ENCODE measurements around the gene SCD. TPM values are rescaled to one million over a fixed set of nuclear protein-coding genes. Genes with fewer than 3 reads are reported as not detected.
A peak's percentile ranks its signal among the peaks of the same experiment; 100 is the strongest.

Gene SCD
- total RNA-seq, 1 experiment from 2014 or later: 449 TPM

DNA sequence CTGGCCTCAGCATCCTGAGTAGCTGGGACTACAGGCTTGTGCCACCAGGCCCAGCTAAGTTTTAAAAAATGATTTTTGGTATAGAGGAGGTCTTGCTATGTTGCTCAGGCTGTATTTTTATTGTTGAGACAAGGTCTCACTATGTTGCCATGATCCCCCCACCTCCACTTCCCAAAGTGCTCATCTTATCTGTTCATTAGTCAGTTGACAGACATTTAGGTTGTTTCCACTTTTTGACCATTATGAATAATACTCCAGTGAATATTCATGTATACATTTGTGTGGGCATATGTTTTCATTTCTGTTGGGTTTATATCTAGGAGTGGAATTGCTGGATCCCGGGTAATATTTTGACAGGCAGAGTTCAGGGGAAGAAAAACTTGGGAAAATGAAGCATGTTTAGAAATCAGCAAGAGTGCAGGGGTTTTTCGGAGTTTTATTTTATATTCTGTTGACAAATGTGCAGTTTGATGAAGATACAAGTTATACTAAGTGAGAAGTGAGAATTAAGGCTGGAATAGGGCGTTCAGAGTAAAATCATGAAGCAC, 2.7 kb upstream of the SCD start:
- Mint-ChIP-seq H3K36me3 (ENCODE audit: insufficient read depth, unreplicated experiment) (peaks cover 25% of the 10 kb centered on the region), H3K9me3 (ENCODE audit: unreplicated experiment) (no peaks in the 10 kb centered on the region), H3K4me1 (ENCODE audit: low read depth, unreplicated experiment) (peaks cover 42% of the 10 kb centered on the region), H3K27ac (ENCODE audit: unreplicated experiment) (peak overlapping the region; percentile 9), H3K27me3 (ENCODE audit: insufficient read depth, unreplicated experiment) (no peaks in the 10 kb centered on the region), H3K4me3 (ENCODE audit: unreplicated experiment) (peak overlapping the region; percentile 10)
- ChIA-PET CTCF (interaction anchor here (1.0 to 1.6 kb wide), 3 partner anchors 29 to 174 kb away, joined by 3 to 5 read pairs (median 4); no protein-coding TSS in a partner anchor), POLR2A (interaction anchor here (0.6 to 5.2 kb wide), 3 partner anchors 9 to 29 kb away, joined by 3 to 155 read pairs (median 4); no protein-coding TSS in a partner anchor)
- DNase-seq: no peak
- H3K27me3 ChIP-seq (replicated peaks; ENCODE audit: control insufficient read depth, insufficient read depth, low read length): no peaks in the 10 kb centered on the region
- intact Hi-C loops (cut with micrococcal nuclease; ENCODE audit: unreplicated experiment): no loop called here
- no TSS peak for BruUV-seq (replicated peaks)
- TF ChIP-seq, protein P1, sequence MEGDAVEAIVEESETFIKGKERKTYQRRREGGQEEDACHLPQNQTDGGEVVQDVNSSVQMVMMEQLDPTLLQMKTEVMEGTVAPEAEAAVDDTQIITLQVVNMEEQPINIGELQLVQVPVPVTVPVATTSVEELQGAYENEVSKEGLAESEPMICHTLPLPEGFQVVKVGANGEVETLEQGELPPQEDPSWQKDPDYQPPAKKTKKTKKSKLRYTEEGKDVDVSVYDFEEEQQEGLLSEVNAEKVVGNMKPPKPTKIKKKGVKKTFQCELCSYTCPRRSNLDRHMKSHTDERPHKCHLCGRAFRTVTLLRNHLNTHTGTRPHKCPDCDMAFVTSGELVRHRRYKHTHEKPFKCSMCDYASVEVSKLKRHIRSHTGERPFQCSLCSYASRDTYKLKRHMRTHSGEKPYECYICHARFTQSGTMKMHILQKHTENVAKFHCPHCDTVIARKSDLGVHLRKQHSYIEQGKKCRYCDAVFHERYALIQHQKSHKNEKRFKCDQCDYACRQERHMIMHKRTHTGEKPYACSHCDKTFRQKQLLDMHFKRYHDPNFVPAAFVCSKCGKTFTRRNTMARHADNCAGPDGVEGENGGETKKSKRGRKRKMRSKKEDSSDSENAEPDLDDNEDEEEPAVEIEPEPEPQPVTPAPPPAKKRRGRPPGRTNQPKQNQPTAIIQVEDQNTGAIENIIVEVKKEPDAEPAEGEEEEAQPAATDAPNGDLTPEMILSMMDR (IDR thresholded peaks at IDR 0.05; ENCODE audit: insufficient read depth in 1 of 2, low read depth in 1 of 2, low read length in 1 of 2, severe bottlenecking in 1 of 2, unreplicated experiment in 1 of 2): no peak
- H3K36me3 ChIP-seq (ENCODE audit: control insufficient read depth, insufficient read depth, low read length): 0 out of 2 replicates have a peak, but pooled peaks cover 3% of the 10 kb centered on the region
- no peaks in the 10 kb centered on the region for H3K9me3 ChIP-seq
- peaks cover 24% of the 10 kb centered on the region for H3K4me1 ChIP-seq
- no peak overlapping the region for H3K4me3 ChIP-seq (ENCODE audit: low read depth, low read length)

DNA sequence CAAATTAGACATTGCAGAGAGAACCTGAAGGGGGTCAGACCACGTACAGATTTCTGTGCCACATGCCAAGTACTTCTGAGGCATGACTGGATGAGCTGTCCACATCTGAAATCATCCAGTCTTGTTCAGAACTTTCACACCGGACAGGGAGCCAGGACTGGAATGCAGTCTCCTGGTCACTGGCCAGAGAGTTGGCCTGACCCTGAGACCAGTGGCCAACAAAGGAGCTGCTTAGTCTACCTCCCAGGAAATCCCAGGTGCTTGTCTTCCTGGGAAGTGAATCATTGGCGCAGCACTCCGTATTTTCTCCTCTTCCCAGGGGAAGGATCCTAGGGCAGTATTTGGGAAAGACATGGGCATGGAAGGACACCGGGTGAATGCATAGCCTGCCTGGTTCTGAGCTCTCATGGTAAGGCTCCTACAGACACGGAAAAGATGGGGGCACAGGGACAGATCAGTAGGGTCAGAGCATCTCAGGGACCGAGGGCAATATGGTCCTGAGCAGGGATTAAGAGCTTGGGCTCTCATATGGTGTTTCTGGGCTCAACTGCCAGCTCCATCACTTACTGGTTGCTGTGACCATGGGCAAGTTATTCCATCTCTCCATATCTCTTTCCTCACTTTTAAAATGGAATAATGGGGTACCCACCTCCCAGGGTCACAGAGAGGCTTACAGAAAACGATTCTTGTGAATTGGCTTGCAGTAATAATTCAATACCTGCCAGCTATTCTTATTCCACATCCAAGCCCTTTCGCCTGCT, 1.3 kb upstream of the SCD start:
- POLR2A ChIA-PET: interaction anchor here (0.6 to 5.2 kb wide), 3 partner anchors 14 to 79 kb away, joined by 4 to 155 read pairs (median 5); no protein-coding TSS in a partner anchor
- TF ChIP-seq, protein P1 (IDR thresholded peaks at IDR 0.05; ENCODE audit: insufficient read depth in 1 of 2, low read depth in 1 of 2, low read length in 1 of 2, severe bottlenecking in 1 of 2, unreplicated experiment in 1 of 2): no peak
- peak overlapping the region; percentile 96 for H3K4me3 Mint-ChIP-seq (ENCODE audit: unreplicated experiment)
- no peaks in the 10 kb centered on the region for H3K9me3 Mint-ChIP-seq (ENCODE audit: unreplicated experiment)
- H3K4me1 Mint-ChIP-seq (ENCODE audit: low read depth, unreplicated experiment): peaks cover 49% of the 10 kb centered on the region
- Histone ChIP-seq H3K27me3 (replicated peaks; ENCODE audit: control insufficient read depth, insufficient read depth, low read length) (no peaks in the 10 kb centered on the region), H3K36me3 (ENCODE audit: control insufficient read depth, insufficient read depth, low read length) (peaks cover 8% of the 10 kb centered on the region), H3K4me1 (peaks cover 31% of the 10 kb centered on the region), H3K4me3 (ENCODE audit: low read depth, low read length) (peak overlapping the region; percentile 90), H3K9me3 (no peaks in the 10 kb centered on the region)
- peak overlapping the region; percentile 67 for H3K27ac Mint-ChIP-seq (ENCODE audit: unreplicated experiment)
- BruUV-seq (replicated peaks): TSS peak; percentile 79
- H3K36me3 Mint-ChIP-seq (ENCODE audit: insufficient read depth, unreplicated experiment): peaks cover 40% of the 10 kb centered on the region
- DNase-seq: peak in 1 of 2 experiments; percentile 25
- intact Hi-C loops (cut with micrococcal nuclease; ENCODE audit: unreplicated experiment): loop anchor here (1.0 to 2.0 kb wide), 2 partner anchors 15 to 28 kb away; no protein-coding TSS in a partner anchor
- no peaks in the 10 kb centered on the region for H3K27me3 Mint-ChIP-seq (ENCODE audit: insufficient read depth, unreplicated experiment)
- CTCF ChIA-PET: interaction anchor here (0.9 to 2.0 kb wide), 4 partner anchors 14 to 173 kb away, joined by 4 to 18 read pairs (median 9); no protein-coding TSS in a partner anchor

DNA sequence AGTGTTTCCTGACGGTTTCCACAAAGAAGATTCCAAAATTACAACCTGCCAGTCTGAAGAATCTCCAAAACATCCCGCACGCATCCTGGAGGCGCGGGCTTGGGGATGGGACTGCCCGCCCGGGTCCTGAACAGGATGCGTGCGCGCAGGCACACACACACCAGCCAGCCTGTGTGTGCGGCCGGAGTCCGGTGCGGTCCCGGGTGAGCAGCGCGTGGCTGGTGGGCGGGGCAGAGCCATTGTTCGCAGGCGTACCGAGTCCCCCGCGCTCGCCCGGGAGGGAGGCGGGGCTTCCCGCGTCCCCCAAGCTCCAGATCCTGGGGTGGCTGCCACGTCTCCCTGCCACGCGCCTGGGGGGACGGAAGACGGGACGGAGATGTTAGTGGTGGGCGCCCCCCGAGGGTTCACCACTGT, 675 bp upstream of the SCD start:
- H3K27me3 ChIP-seq (replicated peaks; ENCODE audit: control insufficient read depth, insufficient read depth, low read length): no peaks in the 10 kb centered on the region
- no peaks in the 10 kb centered on the region for H3K27me3 Mint-ChIP-seq (ENCODE audit: insufficient read depth, unreplicated experiment)
- intact Hi-C loops (cut with micrococcal nuclease; ENCODE audit: unreplicated experiment): loop anchor here (1.0 to 2.0 kb wide), 2 partner anchors 14 to 27 kb away; no protein-coding TSS in a partner anchor
- peaks cover 46% of the 10 kb centered on the region for H3K36me3 Mint-ChIP-seq (ENCODE audit: insufficient read depth, unreplicated experiment)
- H3K4me1 ChIP-seq: peaks cover 31% of the 10 kb centered on the region
- TF ChIP-seq, protein P1 (IDR thresholded peaks at IDR 0.05; ENCODE audit: insufficient read depth in 1 of 2, low read depth in 1 of 2, low read length in 1 of 2, severe bottlenecking in 1 of 2, unreplicated experiment in 1 of 2): no peak
- peak overlapping the region; percentile 67 for H3K27ac Mint-ChIP-seq (ENCODE audit: unreplicated experiment)
- H3K9me3 Mint-ChIP-seq (ENCODE audit: unreplicated experiment): no peaks in the 10 kb centered on the region
- ChIA-PET CTCF (interaction anchor here (0.7 to 2.0 kb wide), 12 partner anchors 10 to 252 kb away, joined by 3 to 18 read pairs (median 8); partner anchors contain the start of gene HIF1AN), POLR2A (interaction anchor here (0.5 to 5.2 kb wide), 8 partner anchors 13 to 1284 kb away, joined by 3 to 155 read pairs (median 6); partner anchors contain the start of gene HIF1AN)
- H3K4me3 Mint-ChIP-seq (ENCODE audit: unreplicated experiment): peak overlapping the region; percentile 96
- H3K36me3 ChIP-seq (ENCODE audit: control insufficient read depth, insufficient read depth, low read length): peaks cover 8% of the 10 kb centered on the region
- BruUV-seq (replicated peaks): no TSS peak
- peak overlapping the region; percentile 90 for H3K4me3 ChIP-seq (ENCODE audit: low read depth, low read length)
- no peaks in the 10 kb centered on the region for H3K9me3 ChIP-seq
- peaks cover 49% of the 10 kb centered on the region for H3K4me1 Mint-ChIP-seq (ENCODE audit: low read depth, unreplicated experiment)
- peak; percentile 81 to 82 for DNase-seq

Data from Caco-2 (cell line).